Stomach (tissue), 9 donors: ENCODE results near the gene MCF2L2. TPM values are rescaled to one million over a fixed set of nuclear protein-coding genes. Genes with fewer than 3 reads are reported as not detected.

Experiments
- DNase-seq, 2 donors: peaks; one replicate each; pipeline versions ENCODE4 v3.0.0 to v3.0.0-alpha.2; 2013 to 2019
- H3K27ac ChIP-seq, 5 donors: fragments of 200-600 bp in 4 of 5; sonication (generic) in 4 of 5; one replicate each; pipeline ENCODE4 v1.5.1; 2013 to 2019; ENCODE audit warnings: mild to moderate bottlenecking in 1 of 5, moderate library complexity in 1 of 5
- H3K27me3 ChIP-seq, 3 donors: fragments of 200-600 bp; sonication (generic); one replicate each; pipeline ENCODE4 v1.5.1; 2017 to 2019; ENCODE audit warnings: mixed run types in 1 of 3
- H3K36me3 ChIP-seq, 4 donors: fragments of 200-600 bp; sonication (generic); 1 replicate in 3 of 4; 2 replicates in 1 of 4; pipeline ENCODE4 v1.5.1; 2016 to 2019
- H3K4me1 ChIP-seq, 4 donors: fragments of 200-600 bp; sonication (generic); one replicate each; pipeline ENCODE4 v1.5.1; 2016 to 2019
- H3K4me3 ChIP-seq, 4 donors: fragments of 200-600 bp; sonication (generic) in 3 of 4; one replicate each; pipeline ENCODE4 v1.5.1; 2016 to 2019; ENCODE audit warnings: mild to moderate bottlenecking in 1 of 4
- H3K9me3 ChIP-seq, 4 donors: fragments of 200-600 bp; sonication (generic); one replicate each; pipeline ENCODE4 v1.5.1; 2016 to 2019
- CTCF ChIP-seq, 7 experiments: fragments of 450-650 bp in 4 of 7; fragments of 200-600 bp in 3 of 7; sonication (generic) in 3 of 7; IDR thresholded peaks; one replicate each; pipeline ENCODE4 v1.5.1; 2016 to 2019; ENCODE audit warnings: antibody characterized with exemption in 7 of 7, control low read depth in 2 of 7, mild to moderate bottlenecking in 1 of 7
- EP300 ChIP-seq: sonication (generic); formaldehyde crosslinking; IDR thresholded peaks from one replicate; pipeline ENCODE4 v1.6.1; 2017; ENCODE audit warnings: antibody characterized with exemption
- POLR2A ChIP-seq, 4 donors: fragments of 450-650 bp; IDR thresholded peaks; one replicate each; pipeline ENCODE4 v1.6.1; 2016; ENCODE audit warnings: antibody characterized with exemption in 4 of 4, control low read depth in 2 of 4, mild to moderate bottlenecking in 1 of 4, moderate library complexity in 1 of 4
- POLR2AphosphoS5 ChIP-seq, 3 donors: sonication (generic); formaldehyde crosslinking; IDR thresholded peaks; one replicate each; pipeline ENCODE4 v1.6.1; 2016; ENCODE audit warnings: antibody characterized with exemption in 3 of 3
- WGBS, 5 donors: extraction: QIAGEN DNeasy Blood & Tissue Kit in 3 of 5; methylation state at CpG; one replicate each; pipeline versions ENCODE4 v1.1.5 to v1.1.7; 2013 to 2018; 5-methylcytosine and 5-hydroxymethylcytosine counted together
- intact Hi-C: fragments of 100-400 bp; cut with DNase I; formaldehyde crosslinking; loops from one replicate; pipeline ENCODE4 v1.15.1; 2023; ENCODE audit warnings: low total_unique reads
- polyA plus RNA-seq, 3 donors: library from polyadenylated mRNA; stranded (reverse); fragments of 200-250 nt; gene quantifications; one replicate each; pipeline ENCODE4 v1.2.3, GENCODE V29; 2013
- small RNA-seq, 4 donors: library from RNA; depleted of rRNA; stranded (forward); fragments of <200 nt; gene quantifications; one replicate each; pipeline ENCODE3, GENCODE V24; 2016
- total RNA-seq, 5 donors: library from RNA; depleted of rRNA; stranded (reverse); fragments of >200 nt; gene quantifications; one replicate each; pipeline versions ENCODE4 v1.1.0 to v1.2.3, GENCODE V29; 2014 to 2016
- donor health status: healthy with polysubstance abuse.
- donor health status: Bipolar disorder and iron deficiency.
- donor health status: healthy.

Gene MCF2L2
- total and polyA plus RNA-seq, 8 donors: 0.05 to 2.0 (median 0.22) TPM; not detected in 2

GRCh38 chr3:183131186-183131725 lies 297.2 kb downstream of the MCF2L2 start:
- Histone ChIP-seq H3K27me3 (peaks cover 0 to 20% (median 0%) of the 10 kb centered on the region in 3 donors), H3K27ac (no peak overlapping the region), H3K36me3 (no peaks in the 10 kb centered on the region), H3K4me3 (no peak overlapping the region), H3K9me3 (peaks cover 0 to 17% (median 13%) of the 10 kb centered on the region in 4 donors), H3K4me1 (no peaks in the 10 kb centered on the region)
- intact Hi-C loops: no loop called here
- TF ChIP-seq POLR2AphosphoS5 (IDR thresholded peaks at IDR 0.05) (no peak), POLR2A (IDR thresholded peaks at IDR 0.05) (no peak), EP300 (no peak), CTCF (IDR thresholded peaks at IDR 0.05) (no peak)
- WGBS, 5 donors: 65 to 70% (median 67%) methylated on average over 4 of the region's 4 CpGs
- no peak for DNase-seq

GRCh38 chr3:183129243-183129642 lies 299.2 kb downstream of the MCF2L2 start:
- Histone ChIP-seq H3K27ac (no peak overlapping the region), H3K9me3 (peaks cover 0 to 17% (median 13%) of the 10 kb centered on the region in 4 donors), H3K4me1 (no peaks in the 10 kb centered on the region), H3K36me3 (no peaks in the 10 kb centered on the region), H3K4me3 (no peak overlapping the region), H3K27me3 (peaks cover 0 to 10% (median 0%) of the 10 kb centered on the region in 3 donors)
- intact Hi-C loops: loop anchor here (10.0 kb wide), 1 partner anchor 256 kb away; no protein-coding TSS in a partner anchor
- TF ChIP-seq POLR2A (IDR thresholded peaks at IDR 0.05) (no peak), POLR2AphosphoS5 (IDR thresholded peaks at IDR 0.05) (no peak), EP300 (no peak), CTCF (IDR thresholded peaks at IDR 0.05) (no peak)
- WGBS, 5 donors: 90 to 99% (median 91%) methylated on average over 1 of the region's 1 CpG
- no peak for DNase-seq

- no peak overlapping the region for H3K27ac ChIP-seq
- intact Hi-C loops: loop anchor here (10.0 kb wide), 1 partner anchor 256 kb away; no protein-coding TSS in a partner anchor
- peaks cover 0 to 17% (median 13%) of the 10 kb centered on the region in 4 donors for H3K9me3 ChIP-seq
- H3K4me1 ChIP-seq: no peaks in the 10 kb centered on the region
- no peak for TF ChIP-seq POLR2AphosphoS5 (IDR thresholded peaks at IDR 0.05)
- TF ChIP-seq CTCF (IDR thresholded peaks at IDR 0.05): no peak
- TF ChIP-seq POLR2A (IDR thresholded peaks at IDR 0.05): no peak
- no peak for TF ChIP-seq EP300
- peaks cover 0 to 10% (median 0%) of the 10 kb centered on the region in 3 donors for H3K27me3 ChIP-seq
- H3K36me3 ChIP-seq: no peaks in the 10 kb centered on the region
- DNase-seq: no peak
- no peak overlapping the region for H3K4me3 ChIP-seq
- 87 to 96% (median 91%) methylated on average over 3 of the region's 3 CpGs for WGBS, 5 donors
Measured at GRCh38 chr3:183128709-183129108, 299.7 kb downstream of the MCF2L2 start.

Small RNAs within 50 kb of the gene (small RNA-seq; reads per million reads assigned to genes)
- gene RF00092 (0 reads per million in 4 donors), gene RF00394 (0 reads per million in 4 donors), gene RF01241 (0 reads per million in 4 donors), gene RNA5SP151 (0 reads per million in 4 donors), gene SNORA63D (3.1 to 5.8 (median 5.1) reads per million in 4 donors)

Other genes with a start within 250 kb of the MCF2L2 start
- gene B3GNT5, start 175.4 kb downstream of the MCF2L2 start, total RNA-seq: 10 to 100 TPM in 2 of 5 donors, 1 to 10 TPM in 3; 4.1 to 39.7 (median 9.0) TPM
- gene B3GNT5, start 175.4 kb downstream of the MCF2L2 start, polyA plus RNA-seq: 1 to 10 TPM; 5.0 to 7.6 (median 6.1) TPM
- 1 to 10 TPM in 3 of 5 donors, under 1 TPM in 2; 0.58 to 5.7 (median 3.5) TPM for gene KLHL6, start 127.1 kb upstream of the MCF2L2 start, total RNA-seq
- 1 to 10 TPM in 2 of 3 donors, under 1 TPM in 1; 0.76 to 1.8 (median 1.2) TPM for gene KLHL6, start 127.1 kb upstream of the MCF2L2 start, polyA plus RNA-seq
- 100 to 1,000 TPM in 1 of 5 donors, 10 to 100 TPM in 4; 25.5 to 186 (median 49.1) TPM for gene KLHL24, start 207.0 kb upstream of the MCF2L2 start, total RNA-seq
- gene KLHL24, start 207.0 kb upstream of the MCF2L2 start, polyA plus RNA-seq: 10 to 100 TPM in 1 of 3 donors, 1 to 10 TPM in 2; 5.2 to 11.8 (median 8.0) TPM